IMR-90 (cell line): Measurements from ENCODE around the gene CMC1. TPM values are rescaled to one million over a fixed set of nuclear protein-coding genes. Genes with fewer than 3 reads are reported as not detected.

Experiments used
- ATAC-seq: fragments of 200-7000 bp; cut with Tn5 transposase; 2 replicates; pipeline ENCODE4 v1.9.1; 2020; ENCODE audit warnings: low read depth, mild to moderate bottlenecking, moderate library complexity
- BruUV-seq: library from RNA; stranded (reverse); fragments of 400-500 nt; replicated peaks from 2 replicates; lab custom pipeline; 2021; lab: Mats Ljungman, UMichigan
- CTCF ChIA-PET: fragments of 300-600 bp; formaldehyde crosslinking; extraction: SDS; loops from one replicate; lab custom pipeline; 2021; ENCODE audit warnings: antibody characterized with exemption; lab: Yijun Ruan, JAX
- POLR2A ChIA-PET: fragments of 300-600 bp; sonication (Branson Sonifier 250); formaldehyde crosslinking; loops from one replicate; lab custom pipeline; 2022; ENCODE audit warnings: antibody characterized with exemption; ENCODE audit not compliant: unreplicated experiment; lab: Charles Lee
- DNase-seq: peaks from one replicate; pipeline ENCODE4 v3.0.0; 2013
- H2AFZ ChIP-seq: replicated peaks from 2 replicates; pipeline ENCODE3; 2013; ENCODE audit warnings: low read length, mild to moderate bottlenecking; ENCODE audit not compliant: poor library complexity
- H2AK5ac ChIP-seq: 2 replicates; pipeline ENCODE4 v1.6.1; 2013; ENCODE audit warnings: low read depth, low read length, inconsistent platforms
- H2AK9ac ChIP-seq: replicated peaks from 2 replicates; pipeline ENCODE3; 2013; ENCODE audit warnings: mild to moderate bottlenecking, low read depth, low read length, moderate library complexity; ENCODE audit not compliant: poor library complexity
- H2BK120ac ChIP-seq: 2 replicates; pipeline ENCODE4 v1.6.1; 2013; ENCODE audit warnings: low read depth, low read length, inconsistent platforms
- H2BK15ac ChIP-seq: 3 replicates; pipeline ENCODE4 v1.6.1; 2013; ENCODE audit warnings: low read depth, low read length, inconsistent platforms
- H2BK20ac ChIP-seq: 2 replicates; pipeline ENCODE4 v1.6.1; 2013; ENCODE audit warnings: low read depth, mild to moderate bottlenecking, inconsistent platforms, low read length, moderate library complexity
- H2BK5ac ChIP-seq: 2 replicates; pipeline ENCODE4 v1.6.1; 2013; ENCODE audit warnings: mild to moderate bottlenecking, low read depth, low read length, inconsistent platforms; ENCODE audit not compliant: poor library complexity, severe bottlenecking
- H3K14ac ChIP-seq: replicated peaks from 2 replicates; pipeline ENCODE4 v1.6.1; 2013; ENCODE audit warnings: low read depth, low read length, inconsistent platforms
- H3K18ac ChIP-seq: 2 replicates; pipeline ENCODE4 v1.6.1; 2013; ENCODE audit warnings: low read depth, low read length, control low read depth
- H3K23ac ChIP-seq: 2 replicates; pipeline ENCODE4 v1.6.1; 2013; ENCODE audit warnings: low read depth, low read length, inconsistent platforms
- H3K27ac ChIP-seq: 2 replicates; pipeline ENCODE4 v1.5.1; 2013; ENCODE audit warnings: mild to moderate bottlenecking, control low read depth, low read length; ENCODE audit not compliant: insufficient read depth
- H3K27me3 ChIP-seq: 2 replicates; pipeline ENCODE4 v1.6.1; 2013; ENCODE audit warnings: low read length; ENCODE audit not compliant: control insufficient read depth, insufficient read depth
- H3K36me3 ChIP-seq: 2 replicates; pipeline ENCODE4 v1.6.1; 2013; ENCODE audit warnings: low read length, mixed read lengths; ENCODE audit not compliant: control insufficient read depth, insufficient read depth
- H3K4ac ChIP-seq: 2 replicates; pipeline ENCODE4 v1.6.1; 2013; ENCODE audit warnings: low read depth, low read length, inconsistent platforms
- H3K4me1 ChIP-seq: 2 replicates; pipeline ENCODE4 v1.6.1; 2013; ENCODE audit warnings: low read length, mixed read lengths; ENCODE audit not compliant: control insufficient read depth, insufficient read depth
- H3K4me2 ChIP-seq: 2 replicates; pipeline ENCODE4 v1.6.1; 2013; ENCODE audit warnings: low read depth, mild to moderate bottlenecking, control low read depth, low read length, moderate library complexity
- H3K4me3 ChIP-seq: 2 replicates; pipeline ENCODE4 v1.5.1; 2013; ENCODE audit warnings: low read depth, mild to moderate bottlenecking, control low read depth, low read length, moderate library complexity; ENCODE audit not compliant: insufficient read depth
- H3K56ac ChIP-seq: 2 replicates; pipeline ENCODE4 v1.6.1; 2013; ENCODE audit warnings: low read length, inconsistent platforms; ENCODE audit not compliant: insufficient read depth; ENCODE audit errors: extremely low read depth
- H3K79me1 ChIP-seq, 2 experiments: 2 replicates each; pipeline ENCODE4 v1.6.1; 2013; ENCODE audit warnings: low read length in 2 of 2, inconsistent platforms in 1 of 2, low read depth in 1 of 2
- H3K9ac ChIP-seq: 2 replicates; pipeline ENCODE4 v1.6.1; 2013; ENCODE audit warnings: low read depth, low read length, control low read depth
- H3K9me1 ChIP-seq: 2 replicates; pipeline ENCODE4 v1.6.1; 2013; ENCODE audit warnings: low read length, inconsistent platforms; ENCODE audit not compliant: insufficient read depth
- H3K9me3 ChIP-seq: 2 replicates; pipeline ENCODE4 v1.6.1; 2013; ENCODE audit warnings: low read length; ENCODE audit not compliant: control insufficient read depth, insufficient read depth
- H4K20me1 ChIP-seq: 2 replicates; pipeline ENCODE4 v1.6.1; 2013; ENCODE audit warnings: low read length, inconsistent platforms; ENCODE audit not compliant: insufficient read depth
- H4K5ac ChIP-seq: 2 replicates; pipeline ENCODE4 v1.6.1; 2013; ENCODE audit warnings: mild to moderate bottlenecking, low read depth, low read length, control low read depth
- H4K8ac ChIP-seq, 2 experiments: 2 replicates each; pipeline ENCODE4 v1.6.1; 2013; ENCODE audit warnings: low read depth in 2 of 2, low read length in 2 of 2, control low read depth in 1 of 2, inconsistent platforms in 1 of 2
- H4K91ac ChIP-seq: 2 replicates; pipeline ENCODE4 v1.6.1; 2013; ENCODE audit warnings: low read depth, low read length, inconsistent platforms; ENCODE audit not compliant: insufficient read depth
- BHLHE40 ChIP-seq: fragments of 150-350 bp; IDR thresholded peaks from 2 replicates; pipeline ENCODE4 v1.6.1; 2016; ENCODE audit warnings: mild to moderate bottlenecking, low read depth, low read length
- CEBPB ChIP-seq: IDR thresholded peaks from 2 replicates; pipeline ENCODE4 v1.6.1; 2012; ENCODE audit warnings: low read depth, low read length, improper control_type of control experiment
- CHD1 ChIP-seq: IDR thresholded peaks from 2 replicates; pipeline ENCODE4 v1.6.1; 2012; ENCODE audit warnings: low read depth, low read length, improper control_type of control experiment
- CTCF ChIP-seq: conservative IDR thresholded peaks from 2 replicates; pipeline ENCODE4 v1.5.1; 2012; ENCODE audit warnings: mild to moderate bottlenecking, low read depth, low read length, improper control_type of control experiment
- ELK1 ChIP-seq: fragments of 150-350 bp; IDR thresholded peaks from 2 replicates; pipeline ENCODE4 v1.6.1; 2016; ENCODE audit warnings: low read depth, mild to moderate bottlenecking, low read length, moderate library complexity, borderline replicate concordance
- MAFK ChIP-seq: IDR thresholded peaks from 2 replicates; pipeline ENCODE4 v1.6.1; 2012; ENCODE audit warnings: low read depth, low read length, improper control_type of control experiment
- MXI1 ChIP-seq: IDR thresholded peaks from 2 replicates; pipeline ENCODE4 v1.6.1; 2012; ENCODE audit warnings: low read depth, mild to moderate bottlenecking, low read length, moderate library complexity, borderline replicate concordance
- NFE2L2 ChIP-seq: fragments of 150-350 bp; IDR thresholded peaks from 2 replicates; pipeline ENCODE4 v1.6.1; 2016; ENCODE audit warnings: low read depth, mild to moderate bottlenecking, low read length
- POLR2A ChIP-seq: IDR thresholded peaks from 2 replicates; pipeline ENCODE4 v1.6.1; 2012; ENCODE audit warnings: mild to moderate bottlenecking, low read depth, low read length
- RAD21 ChIP-seq: IDR thresholded peaks from 2 replicates; pipeline ENCODE4 v1.6.1; 2012; ENCODE audit warnings: low read length, improper control_type of control experiment
- RCOR1 ChIP-seq: IDR thresholded peaks from 2 replicates; pipeline ENCODE4 v1.6.1; 2012; ENCODE audit warnings: mild to moderate bottlenecking, low read length, improper control_type of control experiment; ENCODE audit not compliant: insufficient replicate concordance
- RFX5 ChIP-seq: IDR thresholded peaks from 2 replicates; pipeline ENCODE4 v1.8.0; 2012; ENCODE audit warnings: low read depth, mild to moderate bottlenecking, low read length, moderate library complexity
- SMC3 ChIP-seq: fragments of 150-350 bp; IDR thresholded peaks from 2 replicates; pipeline ENCODE4 v1.6.1; 2016; ENCODE audit warnings: low read depth, mild to moderate bottlenecking, antibody characterized with exemption, low read length, moderate library complexity
- USF2 ChIP-seq: fragments of 150-350 bp; IDR thresholded peaks from 2 replicates; pipeline ENCODE4 v1.6.1; 2017; ENCODE audit warnings: mild to moderate bottlenecking, antibody characterized with exemption, low read length, low read depth
- WGBS, 2 experiments: methylation state at CpG; one replicate each; pipeline versions ENCODE4 v1.1.5 to v1.1.7; 2013; ENCODE audit warnings: missing lambda C conversion rate in 2 of 2; ENCODE audit not compliant: insufficient read length in 1 of 2; ENCODE audit errors: extremely low coverage in 2 of 2; 5-methylcytosine and 5-hydroxymethylcytosine counted together
- dilution Hi-C: fragments of 300-500 bp; cut with HindIII; formaldehyde crosslinking; loops from one replicate; pipeline ENCODE4 v1.14.3; 2018; ENCODE audit warnings: low sequenced_read_pairs; ENCODE audit not compliant: unreplicated experiment
- in situ Hi-C: fragments of 300-500 bp; cut with MboI; formaldehyde crosslinking; loops from 3 replicates; pipeline ENCODE4 v1.14.3; 2019; ENCODE audit warnings: low sequenced_read_pairs, inconsistent platforms, mixed read lengths
- intact Hi-C: fragments of 100-400 bp; cut with micrococcal nuclease; formaldehyde crosslinking; loops from 2 replicates; pipeline ENCODE4 v1.10.0; 2022
- polyA plus RNA-seq, 3 experiments: library from polyadenylated mRNA; depleted of rRNA; stranded (reverse); fragments of >200 nt; gene quantifications; 2 replicates each; pipeline ENCODE4 v1.2.3, GENCODE V29; 2012; ENCODE audit warnings: low replicate concordance in 1 of 3
- total RNA-seq: library from RNA; depleted of rRNA; stranded (reverse); fragments of >200 nt; gene quantifications from 2 replicates; pipeline ENCODE4 v1.2.3, GENCODE V29; 2012

Gene CMC1
- total and polyA plus RNA-seq, 2 of the 4 experiments (the other 2 are of a cell fraction): 1.6 to 18.3 TPM

GRCh38 chr3:28316226-28316625, 74.8 kb downstream of the CMC1 start:
- H3K56ac ChIP-seq: no peak overlapping the region
- intact Hi-C loops (no loop called here), dilution Hi-C loops (no loop called here), in situ Hi-C loops (no loop called here)
- no peaks in the 10 kb centered on the region for H3K36me3 ChIP-seq
- H4K5ac ChIP-seq: no peak overlapping the region
- no peak overlapping the region for H2AK5ac ChIP-seq
- no peak overlapping the region for H2BK15ac ChIP-seq
- no peak overlapping the region for H2BK20ac ChIP-seq
- DNase-seq (peak; percentile 34), ATAC-seq (no peak)
- H2BK120ac ChIP-seq: no peak overlapping the region
- no peak overlapping the region for H3K18ac ChIP-seq
- no peak overlapping the region for H3K27ac ChIP-seq
- TF ChIP-seq RCOR1 (no peak), NFE2L2 (no peak), USF2 (no peak), MAFK (no peak), CTCF (no peak), RAD21 (no peak), ELK1 (no peak), BHLHE40 (no peak), RFX5 (no peak), CHD1 (no peak), POLR2A (no peak), SMC3 (no peak), CEBPB (no peak), MXI1 (no peak)
- no peak overlapping the region for H4K91ac ChIP-seq
- no peaks in the 10 kb centered on the region for H3K9me1 ChIP-seq
- H4K20me1 ChIP-seq: no peaks in the 10 kb centered on the region
- H3K79me1 ChIP-seq: no peaks in the 10 kb centered on the region; a peak in 1 of 4 replicates
- no CpG with 5 or more reads among the region's 2 CpGs for WGBS, 2 experiments
- H3K9me3 ChIP-seq: no peaks in the 10 kb centered on the region
- no peak overlapping the region for H2BK5ac ChIP-seq
- BruUV-seq: no TSS peak
- H2AK9ac ChIP-seq: no peak overlapping the region
- CTCF ChIA-PET: interaction anchor here (0.9 kb wide), 1 partner anchor 12 kb away, joined by 3 read pairs; no protein-coding TSS in a partner anchor
- no peak overlapping the region for H4K8ac ChIP-seq
- H2AFZ ChIP-seq: no peak overlapping the region
- POLR2A ChIA-PET: no interaction called here
- no peak overlapping the region for H3K9ac ChIP-seq
- no peaks in the 10 kb centered on the region for H3K27me3 ChIP-seq
- H3K4ac ChIP-seq: no peak overlapping the region
- no peak overlapping the region for H3K23ac ChIP-seq
- H3K4me1 ChIP-seq: no peaks in the 10 kb centered on the region
- H3K4me2 ChIP-seq: no peak overlapping the region
- H3K14ac ChIP-seq: no peak overlapping the region
- H3K4me3 ChIP-seq: no peak overlapping the region
